ENCODE measurements around the gene SPTY2D1.

GRCh38 chr11:18650353-18650752, 16.2 kb upstream of the SPTY2D1 start:
- no peak for TF ChIP-seq CTCF (IDR thresholded peaks at IDR 0.05; ENCODE audit: low read depth, low read length)
- TF ChIP-seq EZH2phosphoT487 (IDR thresholded peaks at IDR 0.05; ENCODE audit: low read depth) = no peak

All from OCI-LY3 (cell line).